ENCODE results near the gene AOPEP.
A peak's percentile ranks its signal among the peaks of the same experiment; 100 is the strongest.

AOPEP gene

GRCh38 chr9:95037789-95038521 lies 311.5 kb downstream of the AOPEP start:
- no peak for DNase-seq (ENCODE audit: low read depth)

- no peak for DNase-seq (ENCODE audit: low read depth)
Observed at GRCh38 chr9:95038666-95039065, 312.2 kb downstream of the AOPEP start.

- no peak for DNase-seq (ENCODE audit: low read depth)
Observed at GRCh38 chr9:95040106-95040505, 313.6 kb downstream of the AOPEP start.

- no peak for DNase-seq (ENCODE audit: low read depth)
Observed at GRCh38 chr9:95043826-95044225, 317.3 kb downstream of the AOPEP start.

- no peak for DNase-seq (ENCODE audit: low read depth)
Observed at GRCh38 chr9:95044731-95045508, 318.4 kb downstream of the AOPEP start.

GRCh38 chr9:95045751-95046150 lies 319.3 kb downstream of the AOPEP start:
- no peak for DNase-seq (ENCODE audit: low read depth)

- DNase-seq (ENCODE audit: low read depth), result no peak
Observed at GRCh38 chr9:95047452-95048224, 321.1 kb downstream of the AOPEP start.

- peak; percentile 25 for DNase-seq (ENCODE audit: low read depth)
Observed at GRCh38 chr9:95048225-95049087, 322.0 kb downstream of the AOPEP start.

GRCh38 chr9:95049761-95050160 lies 323.3 kb downstream of the AOPEP start:
- DNase-seq (ENCODE audit: low read depth), result no peak

GRCh38 chr9:95053611-95054570 lies 327.4 kb downstream of the AOPEP start:
- no peak for DNase-seq (ENCODE audit: low read depth)

- DNase-seq (ENCODE audit: low read depth), result no peak
Observed at GRCh38 chr9:95055334-95055850, 328.9 kb downstream of the AOPEP start.

- no peak for DNase-seq (ENCODE audit: low read depth)
Observed at GRCh38 chr9:95055851-95056551, 329.5 kb downstream of the AOPEP start.

- no peak for DNase-seq (ENCODE audit: low read depth)
Observed at GRCh38 chr9:95057101-95057500, 330.6 kb downstream of the AOPEP start.

- no peak for DNase-seq (ENCODE audit: low read depth)
Observed at GRCh38 chr9:95058121-95058785, 331.8 kb downstream of the AOPEP start.

GRCh38 chr9:95058795-95059386 lies 332.4 kb downstream of the AOPEP start:
- no peak for DNase-seq (ENCODE audit: low read depth)

GRCh38 chr9:95060234-95060633 lies 333.7 kb downstream of the AOPEP start:
- DNase-seq (ENCODE audit: low read depth), result no peak

- DNase-seq (ENCODE audit: low read depth), result no peak
Observed at GRCh38 chr9:95060916-95061315, 334.4 kb downstream of the AOPEP start.

- DNase-seq (ENCODE audit: low read depth), result no peak
Observed at GRCh38 chr9:95061916-95062595, 335.6 kb downstream of the AOPEP start.

Data from stimulated activated CD8-positive, alpha-beta memory T cell treated with anti-CD3 and anti-CD28 coated beads, Interleukin-15, amount 100 ng/mL, for 24 hours (primary cell).